ENCODE data around the gene BRD3OS.

BRD3OS gene

GRCh38 chr9:133994353-133995011 lies 30.8 kb upstream of the BRD3OS start:
- TF ChIP-seq, protein P1, sequence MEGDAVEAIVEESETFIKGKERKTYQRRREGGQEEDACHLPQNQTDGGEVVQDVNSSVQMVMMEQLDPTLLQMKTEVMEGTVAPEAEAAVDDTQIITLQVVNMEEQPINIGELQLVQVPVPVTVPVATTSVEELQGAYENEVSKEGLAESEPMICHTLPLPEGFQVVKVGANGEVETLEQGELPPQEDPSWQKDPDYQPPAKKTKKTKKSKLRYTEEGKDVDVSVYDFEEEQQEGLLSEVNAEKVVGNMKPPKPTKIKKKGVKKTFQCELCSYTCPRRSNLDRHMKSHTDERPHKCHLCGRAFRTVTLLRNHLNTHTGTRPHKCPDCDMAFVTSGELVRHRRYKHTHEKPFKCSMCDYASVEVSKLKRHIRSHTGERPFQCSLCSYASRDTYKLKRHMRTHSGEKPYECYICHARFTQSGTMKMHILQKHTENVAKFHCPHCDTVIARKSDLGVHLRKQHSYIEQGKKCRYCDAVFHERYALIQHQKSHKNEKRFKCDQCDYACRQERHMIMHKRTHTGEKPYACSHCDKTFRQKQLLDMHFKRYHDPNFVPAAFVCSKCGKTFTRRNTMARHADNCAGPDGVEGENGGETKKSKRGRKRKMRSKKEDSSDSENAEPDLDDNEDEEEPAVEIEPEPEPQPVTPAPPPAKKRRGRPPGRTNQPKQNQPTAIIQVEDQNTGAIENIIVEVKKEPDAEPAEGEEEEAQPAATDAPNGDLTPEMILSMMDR (IDR thresholded peaks at IDR 0.05; ENCODE audit: borderline replicate concordance, insufficient read depth, low read depth, low read length): peak; percentile 98

DNA sequence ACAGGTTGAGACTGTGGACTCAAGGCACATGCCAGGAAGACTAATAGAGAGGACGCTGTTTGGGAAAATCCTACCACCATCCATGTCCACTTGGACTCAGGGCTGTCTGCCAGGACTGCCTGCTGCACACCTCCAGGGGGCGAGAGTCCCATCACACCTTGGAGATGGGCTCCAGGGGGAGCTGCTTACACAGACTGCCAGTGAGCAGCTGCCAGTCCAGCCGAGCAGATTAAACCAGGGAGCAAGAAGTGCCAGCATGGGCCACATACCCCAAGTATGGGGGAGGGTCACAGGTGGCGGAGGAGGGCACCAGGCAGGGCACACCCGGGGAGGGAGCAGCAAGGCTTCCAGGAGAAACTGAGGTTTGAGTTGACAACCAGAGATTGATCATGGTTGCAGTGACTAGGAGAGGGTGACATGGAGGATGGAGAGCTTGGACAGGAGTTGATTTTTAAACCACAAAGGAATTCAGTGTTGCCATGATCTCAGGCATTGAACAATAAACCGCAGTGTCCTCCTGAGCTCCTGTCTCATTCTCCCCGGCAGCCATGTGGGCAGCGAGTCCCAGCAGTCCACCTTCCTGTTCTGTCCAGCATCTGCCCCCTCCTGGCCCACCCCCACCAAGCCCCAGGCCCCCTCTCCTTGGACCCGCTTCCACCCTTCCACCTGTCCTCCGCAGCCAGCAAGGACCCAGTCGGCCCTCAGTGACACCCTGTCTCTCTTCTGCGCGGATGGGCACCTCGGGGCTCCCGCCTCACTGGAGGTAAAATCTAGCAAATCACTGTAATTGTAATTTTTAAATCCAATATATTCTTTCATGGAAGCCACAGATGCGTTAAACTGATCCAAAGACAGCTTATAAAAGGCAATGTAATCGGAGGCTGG lies 30.0 kb upstream of the BRD3OS start:
- no peak overlapping the region for H3K4me3 ChIP-seq (ENCODE audit: low read depth, low read length)
- TF ChIP-seq, protein P1 (IDR thresholded peaks at IDR 0.05; ENCODE audit: borderline replicate concordance, insufficient read depth, low read depth, low read length): peak; percentile 31; the same call in 1 of the 2 replicates

More at GRCh38 chr9:133994353-133995011, 30.8 kb upstream of the BRD3OS start:
- H3K4me3 ChIP-seq (ENCODE audit: low read depth, low read length): no peak overlapping the region

DNA sequence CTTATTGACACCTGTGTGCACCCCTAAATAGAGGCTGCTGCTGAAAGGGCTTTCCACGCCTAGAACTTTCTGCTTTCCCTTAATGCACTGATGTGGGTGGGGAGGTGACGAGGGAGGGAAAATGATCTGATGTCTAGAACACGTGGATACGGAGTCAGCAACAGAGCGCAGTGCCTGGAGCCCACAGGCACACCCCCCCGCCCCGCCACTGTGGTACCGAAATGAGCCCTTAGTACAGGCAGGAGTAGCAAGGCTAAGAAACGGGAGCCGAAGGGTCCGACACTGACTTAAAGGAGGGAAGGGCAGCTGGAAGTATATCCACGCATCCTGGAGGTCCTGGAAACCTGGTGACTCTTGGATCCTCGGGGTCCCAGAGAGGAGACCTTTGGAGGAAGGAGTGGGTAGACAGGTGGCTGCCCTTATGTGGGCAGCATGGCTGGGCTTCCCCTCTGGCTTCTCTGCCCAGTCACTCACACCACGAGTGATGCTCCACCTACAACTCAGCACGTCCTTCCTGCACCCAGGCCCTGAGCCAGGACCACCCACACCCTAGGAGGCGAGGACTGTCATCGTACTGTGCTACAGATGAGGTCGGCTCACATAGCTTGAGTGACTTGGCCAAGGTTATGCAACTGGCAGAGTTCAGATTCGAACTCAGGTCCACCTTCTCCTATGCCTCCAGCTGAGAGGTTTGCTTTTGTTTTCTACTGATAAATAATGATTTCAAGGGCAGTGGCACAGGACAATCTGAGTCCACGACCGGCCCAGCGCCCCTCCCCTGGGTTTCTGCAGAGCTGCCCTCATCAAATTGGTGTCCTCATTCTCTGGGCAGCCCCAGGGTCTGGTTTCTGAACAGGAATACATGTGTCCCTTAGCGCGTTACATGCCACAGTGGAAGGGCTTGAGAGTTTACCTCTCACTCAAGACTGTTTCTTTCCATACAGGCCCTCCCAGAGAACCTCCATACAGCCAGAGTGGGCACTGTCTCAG lies 28.5 kb upstream of the BRD3OS start:
- H3K4me3 ChIP-seq (ENCODE audit: low read depth, low read length): no peak overlapping the region
- TF ChIP-seq, protein P1 (IDR thresholded peaks at IDR 0.05; ENCODE audit: borderline replicate concordance, insufficient read depth, low read depth, low read length): no peak

DNA sequence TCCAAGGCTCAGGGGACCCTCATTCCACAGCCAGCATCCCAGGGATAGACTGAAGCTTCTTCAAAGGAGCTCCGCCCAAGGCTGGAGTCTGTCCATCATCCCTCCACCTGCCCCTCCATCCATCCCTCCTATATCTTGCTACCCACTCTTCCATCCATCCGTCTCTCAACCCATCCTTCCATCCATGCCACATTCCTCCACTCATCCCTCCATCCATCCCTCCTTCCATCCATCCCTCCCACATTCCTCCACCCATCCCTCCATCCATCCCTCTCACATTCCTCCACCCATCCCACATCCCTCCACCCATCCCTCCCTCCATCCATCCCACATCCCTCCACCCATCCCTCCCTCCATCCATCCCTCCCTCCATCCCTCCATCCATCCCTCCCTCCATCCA lies 27.7 kb upstream of the BRD3OS start:
- TF ChIP-seq, protein P1 (IDR thresholded peaks at IDR 0.05; ENCODE audit: borderline replicate concordance, insufficient read depth, low read depth, low read length): no peak
- H3K4me3 ChIP-seq (ENCODE audit: low read depth, low read length): no peak overlapping the region

GRCh38 chr9:133998915-133999595 lies 26.2 kb upstream of the BRD3OS start:
- H3K4me3 ChIP-seq (ENCODE audit: low read depth, low read length): no peak overlapping the region
- TF ChIP-seq, protein P1 (IDR thresholded peaks at IDR 0.05; ENCODE audit: borderline replicate concordance, insufficient read depth, low read depth, low read length): no peak

- H3K4me3 ChIP-seq (ENCODE audit: low read depth, low read length): no peak overlapping the region
- TF ChIP-seq, protein P1 (IDR thresholded peaks at IDR 0.05; ENCODE audit: borderline replicate concordance, insufficient read depth, low read depth, low read length): no peak
These were observed 25.4 kb upstream of the BRD3OS start for GRCh38 chr9:133999851-134000265.

Data from GM12875 (cell line).